Activated naive CD8-positive, alpha-beta T cell treated with anti-CD3 and anti-CD28 coated beads, Interleukin-2, amount 10 ng/mL, durations not matched to agents 7 days and 5 days (primary cell): Measurements from ENCODE around the gene NMT2. TPM values are rescaled to one million over a fixed set of nuclear protein-coding genes. Genes with fewer than 3 reads are reported as not detected.

ENCODE experiments used
- ATAC-seq: fragments of 150-1000 bp; cut with Tn5 transposase; one replicate; pipeline ENCODE4 v1.10.0; 2021; ENCODE audit warnings: low read depth, moderate library complexity
- POLR2A ChIA-PET: fragments of 350-600 bp; sonication (Branson Sonifier 250); formaldehyde crosslinking; loops from one replicate; lab custom pipeline; 2021; ENCODE audit warnings: antibody characterized with exemption; lab: Charles Lee
- DNase-seq: peaks from one replicate; pipeline ENCODE4 v3.0.0; 2021
- H3K27ac Mint-ChIP-seq: one replicate; pipeline ENCODE4 v1.8.0; 2022; ENCODE audit warnings: mild to moderate bottlenecking, mixed read lengths
- H3K27me3 Mint-ChIP-seq: one replicate; pipeline ENCODE4 v1.8.0; 2022; ENCODE audit warnings: mild to moderate bottlenecking, moderate library complexity, mixed read lengths
- H3K36me3 Mint-ChIP-seq: one replicate; pipeline ENCODE4 v1.8.0; 2021; ENCODE audit warnings: mild to moderate bottlenecking, mixed read lengths
- H3K4me1 Mint-ChIP-seq: one replicate; pipeline ENCODE4 v1.8.0; 2021; ENCODE audit warnings: mixed read lengths
- H3K4me3 Mint-ChIP-seq: one replicate; pipeline ENCODE4 v1.8.0; 2022; ENCODE audit warnings: mild to moderate bottlenecking, moderate library complexity, mixed read lengths
- H3K9me3 Mint-ChIP-seq: one replicate; pipeline ENCODE4 v1.8.0; 2021; ENCODE audit warnings: mixed read lengths
- total RNA-seq, 2 experiments: library from RNA; stranded (reverse); gene quantifications; one replicate each; pipeline ENCODE4 v1.2.3, GENCODE V29; 2021

The NMT2 gene
- total RNA-seq, 2 experiments from 2014 or later, result 56.1 to 59.2 TPM

GRCh38 chr10:15147594-15148392 lies 20.7 kb downstream of the NMT2 start:
- Mint-ChIP-seq H3K36me3 (peaks cover 7% of the 10 kb centered on the region), H3K27ac (no peak overlapping the region), H3K9me3 (peaks cover 1% of the 10 kb centered on the region), H3K4me3 (no peak overlapping the region), H3K27me3 (no peaks in the 10 kb centered on the region), H3K4me1 (peaks cover 9% of the 10 kb centered on the region)
- POLR2A ChIA-PET, result no interaction called here
- DNase-seq (no peak), ATAC-seq (no peak)

DNA sequence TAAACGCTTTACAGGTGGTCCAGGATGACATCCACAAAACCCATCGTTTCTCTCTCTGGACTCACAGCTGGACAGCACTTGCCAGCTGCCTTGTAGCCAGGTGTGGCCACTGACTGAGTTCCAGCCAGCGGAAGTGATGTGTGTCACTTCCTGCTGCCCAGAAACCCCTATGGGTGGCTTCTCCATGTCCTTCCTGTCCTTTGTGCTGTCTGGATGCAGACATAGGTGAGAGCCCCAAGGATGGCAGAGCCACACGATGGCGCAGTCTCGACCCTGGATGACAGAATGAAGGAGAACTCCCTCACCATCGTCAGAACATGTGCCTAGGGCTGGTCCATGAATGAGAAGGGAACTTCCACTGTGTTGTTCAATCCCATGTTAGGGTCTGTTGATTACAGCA lies 22.1 kb downstream of the NMT2 start:
- Mint-ChIP-seq H3K9me3 (peaks cover 1% of the 10 kb centered on the region), H3K27me3 (no peaks in the 10 kb centered on the region), H3K4me3 (no peak overlapping the region), H3K27ac (no peak overlapping the region), H3K4me1 (peaks cover 20% of the 10 kb centered on the region), H3K36me3 (peaks cover 8% of the 10 kb centered on the region)
- no peak for DNase-seq
- no peak for ATAC-seq
- POLR2A ChIA-PET, result no interaction called here

DNA sequence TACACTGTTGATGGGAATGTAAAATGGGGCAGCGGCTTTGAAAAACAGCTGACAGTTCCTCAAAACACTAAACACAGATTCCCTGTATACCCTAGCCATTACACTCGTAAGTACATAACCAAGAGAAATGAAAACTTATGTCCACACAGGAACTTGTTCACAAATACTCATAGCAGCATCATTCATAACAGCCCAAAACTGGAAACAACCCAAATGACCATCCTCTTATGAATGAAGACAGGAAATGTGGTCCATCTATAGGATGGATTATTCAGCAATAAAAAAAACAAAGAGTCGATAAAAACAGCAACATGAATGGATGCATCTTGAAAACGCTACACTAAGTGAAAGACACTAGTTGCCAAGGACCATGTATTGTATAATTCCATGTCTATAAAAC lies 23.7 kb downstream of the NMT2 start:
- H3K27me3 Mint-ChIP-seq, result no peaks in the 10 kb centered on the region
- peaks cover 13% of the 10 kb centered on the region for H3K36me3 Mint-ChIP-seq
- H3K4me3 Mint-ChIP-seq, result no peak overlapping the region
- H3K9me3 Mint-ChIP-seq, result peaks cover 1% of the 10 kb centered on the region
- no peak for ATAC-seq
- DNase-seq, result no peak
- H3K27ac Mint-ChIP-seq, result no peak overlapping the region
- H3K4me1 Mint-ChIP-seq, result peaks cover 25% of the 10 kb centered on the region
- POLR2A ChIA-PET, result no interaction called here

DNA sequence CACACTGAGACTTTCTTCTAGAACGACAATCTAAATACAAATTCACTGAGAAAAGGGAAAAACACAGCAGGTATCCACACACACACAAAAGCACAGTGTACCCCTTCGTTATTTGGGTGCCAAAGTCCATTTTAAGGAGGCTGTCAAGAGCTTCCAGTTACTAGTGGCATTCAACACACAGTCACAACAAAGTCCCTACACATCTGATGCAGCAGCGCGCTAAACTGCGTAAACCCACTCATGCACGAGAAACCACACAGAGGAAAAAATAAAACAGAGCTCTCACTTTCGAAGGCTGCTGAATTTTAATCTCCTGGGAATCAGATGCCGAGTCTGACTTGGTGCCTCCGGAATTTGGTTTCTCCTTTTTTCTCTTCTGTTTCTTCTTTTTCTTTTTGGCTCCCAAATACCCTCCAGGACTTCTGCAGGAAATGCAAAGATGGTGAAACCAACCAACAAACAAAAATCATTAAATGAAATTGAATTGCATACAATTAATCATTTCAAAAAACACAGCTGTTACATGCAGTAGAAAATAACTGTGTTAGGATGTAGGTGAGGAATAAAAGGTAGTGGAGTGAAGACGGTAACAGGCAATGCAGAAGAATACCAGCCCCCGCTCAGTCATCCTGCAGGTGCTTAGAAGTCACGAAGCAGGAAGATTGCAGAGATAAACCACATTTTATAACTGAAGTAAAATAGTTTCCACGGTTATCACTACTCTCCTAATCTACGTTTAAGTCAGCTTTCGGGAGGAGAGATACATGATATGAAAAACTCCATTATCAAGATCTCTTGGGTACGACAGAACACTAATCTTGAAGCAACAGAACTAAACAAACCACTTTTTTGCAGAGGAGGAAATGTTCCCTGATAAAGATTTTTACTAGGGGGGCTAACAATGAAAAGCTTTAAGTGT lies 27.1 kb downstream of the NMT2 start:
- Mint-ChIP-seq H3K27ac (peak overlapping the region; percentile 40), H3K4me1 (peaks cover 23% of the 10 kb centered on the region), H3K4me3 (peak overlapping the region; percentile 63), H3K27me3 (no peaks in the 10 kb centered on the region), H3K9me3 (peaks cover 1% of the 10 kb centered on the region), H3K36me3 (peaks cover 25% of the 10 kb centered on the region)
- DNase-seq (no peak), ATAC-seq (peak; percentile 66)
- POLR2A ChIA-PET, result interaction anchor here (1.6 kb wide), 1 partner anchor 28 kb away, joined by 3 read pairs; the partner anchor contains the start of gene NMT2

DNA sequence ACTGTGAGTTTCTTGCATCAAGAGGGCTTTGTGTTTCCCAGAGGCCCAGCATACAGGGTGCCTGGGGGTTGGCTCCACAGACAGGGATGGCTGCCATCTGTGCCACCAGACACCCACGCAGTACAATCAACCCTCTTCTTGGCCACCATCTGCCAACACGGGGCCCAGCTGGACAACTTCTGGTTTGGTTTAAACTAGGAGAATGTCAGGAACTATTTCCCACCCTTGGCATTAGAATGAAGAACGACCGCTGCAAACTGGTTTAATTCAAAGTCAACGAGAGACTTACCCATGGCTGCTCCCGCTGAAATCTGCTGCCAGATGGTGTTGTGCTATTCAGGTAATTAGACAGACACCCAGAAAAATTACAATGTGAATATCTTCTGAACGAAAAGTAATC lies 27.8 kb downstream of the NMT2 start:
- POLR2A ChIA-PET, result interaction anchor here (1.6 kb wide), 1 partner anchor 28 kb away, joined by 3 read pairs; the partner anchor contains the start of gene NMT2
- no peak for DNase-seq
- Mint-ChIP-seq H3K27me3 (no peaks in the 10 kb centered on the region), H3K27ac (no peak overlapping the region), H3K4me3 (no peak overlapping the region), H3K36me3 (peaks cover 28% of the 10 kb centered on the region), H3K4me1 (peaks cover 22% of the 10 kb centered on the region), H3K9me3 (peaks cover 1% of the 10 kb centered on the region)
- no peak for ATAC-seq

DNA sequence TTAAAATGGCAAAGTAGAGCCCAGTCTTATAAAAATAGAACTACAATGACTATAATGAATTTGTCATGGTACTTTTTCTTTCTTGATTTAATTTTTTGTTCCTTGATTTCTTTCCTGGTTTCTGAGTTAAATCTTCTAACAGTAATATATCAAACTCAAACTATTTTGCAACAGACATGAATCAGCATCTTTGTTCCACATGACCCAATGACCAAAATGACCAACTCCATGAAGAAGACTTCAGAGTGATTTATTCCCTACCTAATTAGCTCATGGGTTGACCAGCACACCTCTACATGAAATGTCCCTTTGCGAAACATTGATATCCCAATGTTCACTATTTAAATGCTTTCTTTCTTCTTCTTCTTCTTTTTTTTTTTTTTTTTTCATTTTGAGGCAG lies 30.9 kb downstream of the NMT2 start:
- Mint-ChIP-seq H3K4me1 (peaks cover 16% of the 10 kb centered on the region), H3K36me3 (peaks cover 44% of the 10 kb centered on the region), H3K4me3 (no peak overlapping the region), H3K27ac (no peak overlapping the region), H3K9me3 (no peaks in the 10 kb centered on the region), H3K27me3 (no peaks in the 10 kb centered on the region)
- DNase-seq, result no peak
- no peak for ATAC-seq
- POLR2A ChIA-PET, result interaction anchor here (0.6 kb wide), 1 partner anchor 20 kb away, joined by 4 read pairs; no protein-coding TSS in a partner anchor

DNA sequence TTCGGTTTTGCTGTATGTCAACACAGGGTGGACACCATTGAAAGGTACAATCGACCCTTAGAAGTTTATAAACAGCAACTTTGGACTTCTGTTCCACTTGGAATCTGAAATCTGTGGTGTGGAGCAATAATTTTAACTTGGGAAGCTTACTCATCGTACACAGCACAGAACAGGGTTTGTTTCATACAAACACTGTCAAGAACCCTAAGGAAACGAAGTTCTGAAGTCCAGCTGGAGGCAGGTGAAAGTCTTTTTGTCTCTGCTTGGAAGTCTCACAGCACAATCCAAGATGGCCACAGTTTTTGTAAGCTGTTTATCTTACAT lies 31.5 kb downstream of the NMT2 start:
- Mint-ChIP-seq H3K27ac (no peak overlapping the region), H3K9me3 (no peaks in the 10 kb centered on the region), H3K4me1 (peaks cover 12% of the 10 kb centered on the region), H3K36me3 (peaks cover 44% of the 10 kb centered on the region), H3K27me3 (no peaks in the 10 kb centered on the region), H3K4me3 (no peak overlapping the region)
- POLR2A ChIA-PET, result interaction anchor here (0.6 kb wide), 1 partner anchor 14 kb away, joined by 4 read pairs; no protein-coding TSS in a partner anchor
- ATAC-seq (no peak), DNase-seq (no peak)

DNA sequence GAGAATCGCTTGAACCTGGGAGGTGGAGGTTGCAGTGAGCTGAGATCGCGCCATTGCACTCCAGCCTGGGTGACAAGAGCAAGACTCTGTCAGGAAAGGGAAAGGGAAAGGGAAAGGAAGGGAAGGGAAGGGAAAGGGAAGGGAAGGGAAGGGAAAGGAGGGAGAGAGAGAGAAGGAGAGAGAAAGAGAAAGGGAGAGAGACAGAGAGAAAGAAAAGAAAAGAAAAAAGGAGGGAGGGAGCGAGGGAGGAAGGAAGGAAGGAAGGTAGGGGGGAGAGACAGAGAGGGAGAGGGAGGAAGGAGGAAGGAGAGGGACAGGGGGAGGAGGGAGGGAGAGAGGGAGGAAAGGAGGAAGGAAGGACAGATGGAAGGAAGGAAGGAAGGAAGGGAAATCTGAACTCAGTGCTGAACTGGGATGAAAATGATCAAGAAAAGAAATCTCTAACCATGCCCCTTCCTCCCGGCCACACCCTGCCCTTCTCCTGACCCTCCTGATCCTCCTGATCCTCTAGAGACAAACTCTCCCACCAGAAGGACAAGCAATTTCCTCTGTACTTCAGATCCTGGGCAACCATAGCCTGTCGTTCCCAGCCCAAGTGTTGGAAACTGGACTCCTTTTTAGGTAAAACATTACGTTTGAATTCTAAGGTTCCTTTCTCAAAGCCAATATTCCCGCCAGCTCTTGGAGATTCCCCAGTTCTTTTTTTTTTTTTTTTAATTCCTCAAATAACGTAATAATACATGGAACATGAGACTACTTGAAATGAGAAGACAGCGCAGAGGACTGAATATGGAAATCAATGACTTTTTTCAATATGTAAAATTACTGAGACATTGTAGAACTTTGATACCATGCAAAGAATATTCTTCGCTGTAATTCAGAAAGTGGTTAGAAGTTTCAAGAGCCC lies 32.1 kb downstream of the NMT2 start:
- Mint-ChIP-seq H3K4me1 (peaks cover 6% of the 10 kb centered on the region), H3K27ac (no peak overlapping the region), H3K9me3 (no peaks in the 10 kb centered on the region), H3K4me3 (no peak overlapping the region), H3K27me3 (no peaks in the 10 kb centered on the region), H3K36me3 (peaks cover 48% of the 10 kb centered on the region)
- POLR2A ChIA-PET, result interaction anchor here (0.6 kb wide), 1 partner anchor 13 kb away, joined by 4 read pairs; no protein-coding TSS in a partner anchor
- no peak for ATAC-seq
- no peak for DNase-seq

GRCh38 chr10:15131330-15131729 lies 37.2 kb downstream of the NMT2 start:
- ATAC-seq, result no peak
- DNase-seq, result no peak
- POLR2A ChIA-PET, result no interaction called here
- no peak overlapping the region for H3K4me3 Mint-ChIP-seq
- no peaks in the 10 kb centered on the region for H3K4me1 Mint-ChIP-seq
- H3K27ac Mint-ChIP-seq, result no peak overlapping the region
- no peaks in the 10 kb centered on the region for H3K27me3 Mint-ChIP-seq
- H3K9me3 Mint-ChIP-seq, result no peaks in the 10 kb centered on the region
- peaks cover 52% of the 10 kb centered on the region for H3K36me3 Mint-ChIP-seq

- Mint-ChIP-seq H3K27me3 (no peaks in the 10 kb centered on the region), H3K4me3 (no peak overlapping the region), H3K36me3 (peaks cover 40% of the 10 kb centered on the region), H3K4me1 (peaks cover 7% of the 10 kb centered on the region), H3K9me3 (no peaks in the 10 kb centered on the region), H3K27ac (no peak overlapping the region)
- ATAC-seq (no peak), DNase-seq (no peak)
- POLR2A ChIA-PET, result no interaction called here
Observed at GRCh38 chr10:15124908-15125307, 43.6 kb downstream of the NMT2 start.

GRCh38 chr10:15124190-15124589 lies 44.3 kb downstream of the NMT2 start:
- H3K9me3 Mint-ChIP-seq, result no peaks in the 10 kb centered on the region
- ATAC-seq (no peak), DNase-seq (no peak)
- POLR2A ChIA-PET, result no interaction called here
- H3K4me3 Mint-ChIP-seq, result no peak overlapping the region
- no peak overlapping the region for H3K27ac Mint-ChIP-seq
- no peaks in the 10 kb centered on the region for H3K27me3 Mint-ChIP-seq
- H3K4me1 Mint-ChIP-seq, result peaks cover 7% of the 10 kb centered on the region
- H3K36me3 Mint-ChIP-seq, result peaks cover 43% of the 10 kb centered on the region

GRCh38 chr10:15123749-15124184 lies 44.7 kb downstream of the NMT2 start:
- Mint-ChIP-seq H3K4me1 (peaks cover 7% of the 10 kb centered on the region), H3K9me3 (no peaks in the 10 kb centered on the region), H3K27me3 (no peaks in the 10 kb centered on the region), H3K36me3 (peaks cover 43% of the 10 kb centered on the region), H3K27ac (no peak overlapping the region), H3K4me3 (no peak overlapping the region)
- DNase-seq (no peak), ATAC-seq (no peak)
- POLR2A ChIA-PET, result interaction anchor here (0.7 kb wide), 1 partner anchor 255 kb away, joined by 5 read pairs; no protein-coding TSS in a partner anchor
